Hepatocyte (in vitro differentiated cells): ENCODE data around the gene ST6GALNAC5.

Experiments used
- EZH2 ChIP-seq: fragments of 200-600 bp; sonication (generic); IDR thresholded peaks from 2 replicates; pipeline ENCODE4 v1.6.1; 2016; ENCODE audit warnings: antibody characterized with exemption, mild to moderate bottlenecking, borderline replicate concordance
- EZH2phosphoT487 ChIP-seq: fragments of 200-600 bp; sonication (generic); IDR thresholded peaks from one replicate; pipeline ENCODE4 v1.6.1; 2018; ENCODE audit warnings: antibody characterized with exemption, mild to moderate bottlenecking, low read depth, moderate library complexity; ENCODE audit not compliant: unreplicated experiment, severe bottlenecking
- TF ChIP-seq, protein P1 (sequence below): fragments of 200-600 bp; sonication (generic); IDR thresholded peaks from 2 replicates; pipeline ENCODE4 v1.5.1; 2016; ENCODE audit warnings: antibody characterized with exemption, mild to moderate bottlenecking; ENCODE audit not compliant: poor library complexity

DNA sequence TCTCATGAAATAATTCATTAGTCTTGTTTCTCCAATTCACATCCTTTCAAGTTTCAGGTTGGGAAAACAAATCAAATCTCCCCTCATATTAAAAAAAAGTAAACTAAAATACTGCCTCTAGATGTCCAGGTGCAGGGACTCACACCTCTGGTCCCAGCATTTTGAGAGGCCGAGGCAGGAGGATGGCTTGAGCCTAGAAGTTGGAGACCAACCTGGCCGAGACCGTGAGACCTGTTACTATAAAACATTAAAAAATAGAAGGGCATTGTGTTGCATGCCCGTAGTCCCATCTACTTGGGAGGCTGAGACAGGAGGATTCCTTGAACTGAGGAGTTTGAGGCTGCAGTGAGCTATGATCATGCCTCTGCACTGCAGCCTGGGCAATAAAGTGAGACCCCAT, 61.9 kb downstream of the ST6GALNAC5 start:
- TF ChIP-seq, protein P1, sequence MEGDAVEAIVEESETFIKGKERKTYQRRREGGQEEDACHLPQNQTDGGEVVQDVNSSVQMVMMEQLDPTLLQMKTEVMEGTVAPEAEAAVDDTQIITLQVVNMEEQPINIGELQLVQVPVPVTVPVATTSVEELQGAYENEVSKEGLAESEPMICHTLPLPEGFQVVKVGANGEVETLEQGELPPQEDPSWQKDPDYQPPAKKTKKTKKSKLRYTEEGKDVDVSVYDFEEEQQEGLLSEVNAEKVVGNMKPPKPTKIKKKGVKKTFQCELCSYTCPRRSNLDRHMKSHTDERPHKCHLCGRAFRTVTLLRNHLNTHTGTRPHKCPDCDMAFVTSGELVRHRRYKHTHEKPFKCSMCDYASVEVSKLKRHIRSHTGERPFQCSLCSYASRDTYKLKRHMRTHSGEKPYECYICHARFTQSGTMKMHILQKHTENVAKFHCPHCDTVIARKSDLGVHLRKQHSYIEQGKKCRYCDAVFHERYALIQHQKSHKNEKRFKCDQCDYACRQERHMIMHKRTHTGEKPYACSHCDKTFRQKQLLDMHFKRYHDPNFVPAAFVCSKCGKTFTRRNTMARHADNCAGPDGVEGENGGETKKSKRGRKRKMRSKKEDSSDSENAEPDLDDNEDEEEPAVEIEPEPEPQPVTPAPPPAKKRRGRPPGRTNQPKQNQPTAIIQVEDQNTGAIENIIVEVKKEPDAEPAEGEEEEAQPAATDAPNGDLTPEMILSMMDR = no peak
- TF ChIP-seq EZH2 = no peak
- TF ChIP-seq EZH2phosphoT487 = no peak
